Stimulated activated CD8-positive, alpha-beta memory T cell treated with anti-CD3 and anti-CD28 coated beads, Interleukin-2, amount 100 ng/mL, for 48 hours (primary cell): Measurements from ENCODE around the gene SLMAP.
A peak's percentile ranks its signal among the peaks of the same experiment; 100 is the strongest.

ENCODE experiments used
- DNase-seq, 2 donors: peaks; one replicate each; pipeline ENCODE4 v3.0.0-alpha.2; 2020; ENCODE audit warnings: low read depth in 2 of 2

SLMAP gene

DNA sequence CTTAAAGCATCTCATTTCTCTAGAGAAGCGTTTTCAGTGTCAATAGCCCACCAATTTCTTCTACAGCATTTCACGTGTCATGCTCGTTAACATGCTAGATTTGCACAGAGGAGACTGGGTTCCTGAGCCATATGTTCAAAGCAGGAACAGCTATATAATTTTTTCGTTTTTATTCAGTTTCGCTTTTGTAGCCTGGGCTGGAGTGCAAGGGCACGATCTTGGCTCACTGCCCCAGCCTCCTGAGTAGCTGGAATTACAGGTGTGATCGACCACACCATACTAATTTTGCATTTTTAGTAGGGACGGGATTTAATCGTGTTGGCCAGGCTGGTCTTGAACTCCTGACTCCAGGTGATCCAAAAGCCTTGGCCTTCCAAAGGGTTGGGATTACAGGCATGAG, 6.6 kb upstream of the SLMAP start:
- DNase-seq = no peak

DNA sequence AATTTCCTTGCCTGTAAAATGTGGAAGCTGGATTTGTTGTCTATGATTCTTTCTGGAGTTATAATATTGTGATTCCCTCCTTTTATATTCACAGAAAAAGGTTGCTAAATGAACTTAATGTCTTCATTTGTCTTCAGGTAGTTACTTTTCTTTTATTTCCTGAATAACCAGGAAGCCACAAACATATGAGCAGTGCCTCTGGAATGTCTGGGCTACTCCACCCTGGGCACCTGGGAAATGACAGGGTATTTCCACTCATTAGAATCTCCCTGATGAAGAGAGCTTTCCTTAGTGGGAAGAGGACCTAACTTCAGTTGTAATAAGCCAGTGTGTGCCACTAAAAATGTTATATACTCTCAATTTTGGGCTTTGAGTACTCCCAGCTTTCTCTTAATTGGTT, 3.8 kb upstream of the SLMAP start:
- DNase-seq = no peak

DNA sequence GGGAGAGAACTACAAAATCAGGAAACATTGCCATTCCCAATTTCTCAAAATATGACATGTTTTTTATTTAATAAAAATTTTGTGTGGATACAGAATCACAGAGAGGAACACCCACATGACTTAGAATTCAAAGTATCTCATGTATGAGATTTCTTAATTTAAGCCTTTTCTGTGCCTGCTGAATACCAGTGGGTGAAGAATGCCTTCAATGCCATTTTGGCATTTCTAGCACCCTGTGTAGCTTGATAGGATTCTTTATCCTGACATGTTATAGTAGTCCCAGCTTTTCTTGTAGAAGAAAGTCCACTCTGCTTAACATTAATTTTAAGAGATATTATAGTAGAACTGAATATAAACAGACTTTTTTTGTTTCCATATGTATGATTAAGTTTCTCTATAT, 3.1 kb upstream of the SLMAP start:
- DNase-seq = no peak

DNA sequence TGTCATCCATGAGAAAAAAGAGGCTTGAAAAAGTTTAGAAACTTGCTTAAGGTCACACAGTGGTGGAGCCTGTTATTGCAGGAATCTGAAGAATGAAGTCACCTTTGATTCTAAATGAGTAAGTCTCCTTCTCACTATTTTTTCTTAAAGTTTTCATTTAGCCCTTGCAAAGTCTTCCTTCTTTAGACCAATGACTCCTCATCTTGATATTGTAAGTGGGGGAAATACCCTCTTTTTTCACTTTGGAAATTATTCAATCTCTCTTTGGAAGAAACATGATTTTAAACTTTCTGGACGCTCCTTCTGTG, 787 bp upstream of the SLMAP start:
- no peak for DNase-seq

DNA sequence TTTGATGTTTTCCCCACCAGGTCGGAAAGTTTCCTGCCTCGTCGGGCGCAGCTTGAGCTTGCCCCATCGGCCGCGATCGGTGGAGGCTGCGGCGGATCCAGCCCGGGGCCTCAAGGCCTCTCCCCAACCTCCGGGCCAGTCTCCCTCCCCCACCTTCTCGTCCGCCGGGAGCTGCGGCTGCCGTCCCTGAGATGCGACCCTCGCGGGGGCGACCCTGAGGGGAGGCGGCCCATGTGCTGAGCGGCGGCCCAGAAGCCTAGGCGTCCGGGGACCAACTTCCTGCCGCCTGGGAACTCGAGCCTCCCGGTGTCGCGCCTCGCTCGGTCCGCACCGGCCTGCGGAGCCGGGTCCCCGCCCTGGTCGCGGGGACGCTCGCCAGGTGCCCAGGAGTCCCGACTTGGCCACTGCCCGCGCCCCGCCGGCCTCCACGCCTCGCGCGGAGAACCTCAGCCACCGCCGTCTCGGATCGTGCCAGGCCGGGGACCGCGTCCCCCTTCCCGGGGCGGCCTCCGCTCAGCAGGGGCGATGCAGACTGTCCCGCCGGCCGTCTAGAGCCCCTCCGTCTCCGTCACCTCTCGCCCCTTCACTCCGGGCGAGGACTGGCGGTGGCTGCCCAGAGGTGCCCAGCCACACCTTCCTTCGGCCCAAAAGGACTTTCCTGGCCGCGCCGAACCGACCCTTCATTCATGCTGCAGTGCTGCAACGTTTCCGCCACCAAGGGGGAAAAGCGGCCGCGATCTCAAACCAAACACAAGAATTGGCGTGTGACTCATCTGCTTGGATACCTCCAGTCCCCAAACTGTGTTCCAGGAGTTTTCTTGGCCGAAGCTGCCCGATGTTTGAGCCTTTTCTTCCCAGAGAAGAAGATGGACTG, 656 bp downstream of the SLMAP start:
- peak; percentile 16 to 27 for DNase-seq

DNA sequence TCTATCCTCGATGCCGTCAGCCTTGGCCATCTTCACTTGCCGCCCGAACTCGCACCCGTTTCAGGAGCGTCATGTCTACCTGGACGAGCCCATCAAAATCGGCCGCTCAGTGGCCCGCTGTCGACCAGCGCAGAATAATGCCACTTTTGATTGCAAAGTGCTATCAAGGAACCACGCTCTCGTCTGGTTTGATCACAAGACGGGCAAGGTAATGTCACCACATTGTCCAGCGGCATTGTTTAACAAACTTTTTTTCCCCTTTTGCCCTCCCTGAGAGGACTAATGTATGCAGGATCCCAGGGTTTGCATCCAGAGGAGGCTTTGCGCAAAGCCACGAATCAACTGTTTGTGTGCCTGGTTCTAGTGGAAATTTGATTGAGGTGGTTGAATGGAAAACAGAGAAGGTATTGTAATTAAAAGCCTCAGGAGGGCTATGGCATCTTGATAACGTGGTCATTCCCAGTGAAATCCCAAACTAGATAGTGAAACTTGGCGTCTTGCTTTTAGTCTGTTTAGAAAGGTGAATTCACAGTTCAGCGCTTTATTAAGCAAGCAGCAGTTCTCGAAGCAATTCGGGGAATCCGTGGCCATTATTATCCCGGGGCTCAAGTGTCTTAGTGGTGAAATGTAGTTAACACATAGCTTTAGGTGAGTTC, 1.7 kb downstream of the SLMAP start:
- no peak for DNase-seq

DNA sequence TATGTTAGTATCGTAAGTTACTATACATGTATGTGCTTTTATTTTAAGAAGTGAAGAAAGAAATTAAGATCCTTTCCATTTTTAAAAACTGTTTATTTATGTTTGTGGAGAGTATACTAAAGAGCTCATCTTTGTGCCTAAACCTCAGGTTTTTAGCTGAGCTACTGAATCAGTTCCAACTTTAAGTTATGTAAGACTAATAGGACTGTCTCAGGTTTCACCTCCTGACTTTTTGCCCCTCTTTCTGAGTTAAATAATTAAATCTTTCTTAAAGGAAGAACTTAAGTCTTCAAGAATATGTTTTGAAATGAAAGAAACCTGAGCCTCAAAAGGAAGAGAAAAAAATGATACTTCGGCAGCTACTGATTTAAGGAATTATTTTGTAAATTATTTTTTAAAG, 2.6 kb downstream of the SLMAP start:
- DNase-seq = no peak

DNA sequence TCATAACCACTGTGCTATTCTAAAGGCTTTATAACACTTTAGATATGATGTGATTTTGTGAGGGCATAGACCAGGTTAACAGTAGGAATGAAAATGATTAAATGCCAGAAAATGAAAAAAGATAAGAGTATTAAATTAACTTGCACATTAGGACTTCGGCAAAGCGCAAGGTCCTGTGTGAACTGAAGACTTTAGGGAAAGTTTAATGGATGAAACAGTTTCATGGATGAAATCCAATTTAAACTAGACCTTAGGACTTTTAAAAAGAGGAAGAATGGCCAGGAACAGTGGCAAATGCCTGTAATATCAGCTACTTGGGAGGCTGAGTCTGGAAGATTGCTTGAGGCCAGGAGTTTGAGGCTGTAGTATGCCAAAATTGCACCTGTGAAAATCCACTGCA, 8.7 kb downstream of the SLMAP start:
- no peak for DNase-seq

DNA sequence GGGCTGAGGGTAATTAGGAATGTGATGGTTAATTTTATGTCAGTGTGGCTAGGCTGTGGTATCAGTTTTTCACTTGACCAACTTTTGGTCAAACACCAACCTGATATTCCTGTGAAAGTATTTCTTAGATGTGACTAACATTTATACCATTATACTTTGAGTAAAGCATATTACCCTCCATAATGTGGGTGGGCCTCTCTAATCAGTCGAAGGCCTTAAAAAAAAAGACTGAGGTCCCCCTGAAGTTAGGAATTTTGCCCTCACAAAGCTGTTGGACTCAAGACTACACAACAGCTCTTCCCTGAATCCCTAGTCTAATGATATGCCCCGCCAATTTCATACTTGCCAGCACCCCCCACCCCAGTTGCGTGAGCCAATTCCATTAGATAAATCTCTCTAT, 12.5 kb downstream of the SLMAP start:
- no peak for DNase-seq

DNA sequence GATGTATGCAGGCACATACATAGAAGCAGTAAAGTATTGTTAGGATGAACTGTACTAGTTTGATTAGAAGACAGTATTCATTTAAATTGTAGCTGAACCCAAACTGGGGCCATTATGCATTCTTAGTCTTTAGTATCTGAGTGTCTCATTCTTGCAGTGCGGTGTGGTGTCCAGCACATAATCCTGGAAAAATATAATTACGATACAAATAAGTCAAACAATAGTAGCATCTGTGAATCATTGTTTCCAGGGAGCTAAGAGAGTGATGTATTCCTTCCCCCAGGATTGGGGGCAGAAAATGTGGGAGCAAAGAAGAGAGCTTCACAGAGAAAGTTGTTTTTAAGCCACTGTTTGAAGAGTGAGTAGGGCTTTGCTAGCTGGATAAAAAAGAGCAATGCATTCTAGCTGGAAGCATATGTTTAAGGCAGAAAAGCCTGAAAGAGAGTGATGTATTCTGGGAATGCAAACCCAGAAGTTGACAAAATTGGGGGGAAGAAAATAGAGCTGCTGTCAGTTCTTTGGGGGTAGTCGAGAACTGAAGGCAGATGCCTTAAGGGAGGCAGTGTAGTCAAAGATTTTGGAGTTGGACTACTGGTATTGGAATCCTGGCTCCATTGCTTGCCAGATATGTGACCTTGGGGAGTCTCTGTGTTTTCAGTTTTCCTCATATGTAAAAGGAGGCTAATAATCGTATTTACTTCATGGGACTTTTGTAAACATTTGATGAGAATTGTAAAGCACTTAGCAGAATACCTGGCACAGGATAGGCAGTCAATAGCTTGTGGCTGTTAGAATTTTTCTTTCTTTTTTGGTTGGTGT, 14.1 kb downstream of the SLMAP start:
- no peak for DNase-seq

DNA sequence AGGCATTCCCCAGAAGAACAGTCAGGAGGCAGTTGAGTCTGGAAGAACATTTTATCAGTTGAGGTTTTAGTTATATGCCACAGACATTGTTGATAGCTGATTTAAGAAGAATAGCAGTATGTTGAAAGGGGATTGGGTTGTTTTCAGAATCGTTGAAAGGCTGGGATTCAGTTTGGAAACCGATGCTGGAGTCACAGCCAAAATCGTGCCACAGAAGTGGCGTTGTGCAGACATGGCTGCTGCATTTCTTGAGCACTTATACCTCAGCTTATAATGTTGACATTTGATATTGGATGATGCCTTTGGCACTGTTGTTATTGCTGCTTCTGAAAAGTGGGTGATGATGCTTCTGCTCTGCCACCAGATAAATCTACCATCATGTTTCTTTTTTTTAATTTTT, 16.1 kb downstream of the SLMAP start:
- no peak for DNase-seq

DNA sequence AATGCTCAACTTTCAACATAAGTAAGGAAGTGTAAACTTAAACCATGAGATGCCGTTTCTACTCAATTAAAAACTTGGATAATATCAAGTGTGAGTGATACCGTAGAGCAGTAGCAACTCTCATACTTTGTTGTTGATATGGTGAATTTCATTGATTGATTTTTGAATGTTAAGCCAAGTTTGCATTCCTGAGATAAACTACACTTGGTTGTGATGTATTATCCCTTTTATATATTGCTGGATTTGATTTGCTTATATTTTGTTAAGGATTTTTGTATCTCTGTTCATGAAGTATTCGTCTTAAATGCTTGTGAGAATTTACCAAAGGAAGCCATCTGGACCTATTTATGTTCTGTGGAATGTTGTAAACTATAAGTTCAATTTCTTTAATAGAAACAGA, 21.7 kb downstream of the SLMAP start:
- DNase-seq = no peak

DNA sequence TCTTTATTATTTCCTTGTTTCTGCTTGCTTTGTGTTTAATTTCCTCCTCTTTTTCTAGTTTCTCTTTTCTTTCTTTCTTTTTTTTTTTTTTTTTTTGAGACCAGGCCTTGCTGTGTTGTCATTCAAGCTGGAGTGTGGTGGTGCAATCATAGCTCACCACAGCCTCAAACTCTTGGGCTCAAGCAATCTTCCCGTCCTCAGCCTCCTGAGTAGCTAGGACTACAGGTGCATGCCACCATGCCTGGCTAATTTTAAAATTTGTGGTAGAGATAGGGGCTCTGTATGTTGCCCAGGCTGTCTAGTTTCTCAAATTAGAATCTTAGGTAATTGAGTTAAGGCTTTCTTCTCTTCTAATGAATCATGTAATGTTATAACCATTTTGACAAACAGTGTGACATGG, 22.4 kb downstream of the SLMAP start:
- no peak for DNase-seq

DNA sequence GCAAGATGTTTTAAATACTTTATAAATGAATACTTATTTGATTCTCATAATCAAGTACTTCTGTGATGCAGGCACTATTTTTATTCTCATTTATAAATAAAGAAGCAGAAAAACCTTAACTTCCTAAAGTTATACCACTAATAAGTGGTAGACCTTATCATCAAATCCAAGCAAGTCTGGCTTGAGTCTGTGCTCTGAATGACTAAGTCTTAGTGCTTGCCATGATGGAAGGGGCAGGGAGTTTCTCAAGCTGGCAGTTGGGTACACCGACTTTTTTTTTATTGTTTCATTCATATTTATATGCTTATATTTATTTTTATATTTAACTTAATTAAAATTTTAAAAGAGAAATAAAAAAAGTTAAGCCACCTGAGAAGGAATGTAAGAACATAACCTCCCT, 23.6 kb downstream of the SLMAP start:
- DNase-seq = no peak

DNA sequence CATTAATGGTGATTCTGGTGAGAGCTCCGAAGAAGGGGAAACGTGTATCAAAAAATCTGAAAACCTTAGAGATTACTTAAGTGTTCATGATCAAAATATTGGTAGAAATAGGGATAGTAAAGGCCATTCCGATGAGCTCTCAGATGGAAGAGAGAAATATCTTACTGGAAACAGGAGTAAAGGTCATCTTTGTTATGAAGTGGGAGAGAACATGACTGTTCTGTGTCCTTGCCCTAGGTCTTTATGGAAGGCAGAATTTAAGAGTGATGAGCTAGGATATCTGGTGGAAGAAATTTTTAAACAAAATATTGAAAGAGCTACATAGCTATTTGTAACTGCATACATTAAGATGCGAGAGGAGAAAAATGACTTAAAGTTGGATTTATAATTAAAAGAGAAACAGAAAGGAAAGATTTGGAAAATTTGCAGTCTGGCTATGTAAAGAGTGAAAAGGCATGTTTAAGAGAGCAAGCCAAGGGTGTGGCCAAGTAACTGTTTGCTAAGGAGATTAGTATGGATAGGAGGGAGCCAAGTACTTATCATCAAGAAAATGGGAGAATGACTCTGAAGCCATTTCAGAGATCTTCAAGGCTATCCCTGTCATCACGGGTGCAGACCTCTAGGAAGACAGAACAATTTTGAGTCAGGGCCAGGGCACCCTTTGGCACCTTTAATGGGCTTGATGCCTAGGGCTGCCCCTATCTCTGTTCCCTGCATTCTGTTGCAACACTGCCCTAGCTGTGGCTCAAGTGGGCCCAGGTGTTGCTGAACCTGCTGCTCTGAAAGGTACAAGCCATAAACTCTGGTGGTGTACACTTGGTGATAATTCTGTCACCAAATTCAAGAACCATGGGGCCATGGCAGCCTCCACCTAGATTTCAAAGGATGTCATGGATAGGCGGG, 27.3 kb downstream of the SLMAP start:
- no peak for DNase-seq

DNA sequence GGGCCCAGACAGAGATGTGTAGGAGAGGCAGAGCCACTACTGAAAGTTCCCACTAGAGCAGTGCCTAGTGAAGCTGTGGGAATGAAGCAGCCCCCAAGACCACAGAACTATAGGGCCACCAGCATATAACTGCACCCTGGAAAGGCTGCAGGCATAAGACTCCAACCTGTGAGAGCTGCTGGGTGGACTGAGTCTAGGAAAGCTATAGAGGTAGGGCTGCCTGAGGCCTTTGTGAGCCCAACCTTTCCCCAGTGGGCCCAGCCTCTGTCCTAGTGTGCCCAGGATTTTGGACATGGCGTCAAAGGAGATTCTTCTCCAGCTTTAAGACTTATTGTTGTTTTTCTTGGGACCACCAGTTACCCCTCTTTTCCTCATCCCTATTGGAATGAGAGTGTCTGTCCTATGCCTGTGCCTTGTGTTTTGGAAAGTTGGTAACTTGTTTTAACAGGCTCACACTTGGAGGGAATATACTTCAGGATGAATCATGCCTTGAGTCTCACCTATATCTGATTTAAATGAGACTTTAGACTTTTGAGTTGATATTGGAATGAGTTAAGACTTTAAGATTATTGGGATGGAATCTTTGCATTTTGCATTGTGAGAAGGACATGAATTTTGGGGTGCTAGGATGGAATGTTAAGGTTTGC, 28.1 kb downstream of the SLMAP start:
- no peak for DNase-seq

DNA sequence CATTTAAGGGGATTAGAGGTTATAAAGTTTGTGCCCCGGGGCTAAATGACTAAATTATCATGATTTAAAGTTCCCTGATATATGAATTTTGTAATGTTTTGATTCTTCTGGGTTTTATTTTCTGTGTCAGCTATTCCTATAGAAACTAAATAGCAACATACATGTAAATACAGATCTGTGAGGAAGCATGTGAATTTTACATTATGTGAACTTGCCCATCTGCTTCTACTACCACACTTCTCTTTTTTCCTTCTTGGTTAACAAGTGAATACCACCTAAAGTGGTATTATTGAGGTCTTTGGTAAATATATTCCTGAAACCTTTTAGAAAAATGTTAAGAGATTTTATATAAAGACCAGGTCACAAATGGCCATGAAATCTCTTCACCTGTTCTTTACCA, 29.3 kb downstream of the SLMAP start:
- no peak for DNase-seq

DNA sequence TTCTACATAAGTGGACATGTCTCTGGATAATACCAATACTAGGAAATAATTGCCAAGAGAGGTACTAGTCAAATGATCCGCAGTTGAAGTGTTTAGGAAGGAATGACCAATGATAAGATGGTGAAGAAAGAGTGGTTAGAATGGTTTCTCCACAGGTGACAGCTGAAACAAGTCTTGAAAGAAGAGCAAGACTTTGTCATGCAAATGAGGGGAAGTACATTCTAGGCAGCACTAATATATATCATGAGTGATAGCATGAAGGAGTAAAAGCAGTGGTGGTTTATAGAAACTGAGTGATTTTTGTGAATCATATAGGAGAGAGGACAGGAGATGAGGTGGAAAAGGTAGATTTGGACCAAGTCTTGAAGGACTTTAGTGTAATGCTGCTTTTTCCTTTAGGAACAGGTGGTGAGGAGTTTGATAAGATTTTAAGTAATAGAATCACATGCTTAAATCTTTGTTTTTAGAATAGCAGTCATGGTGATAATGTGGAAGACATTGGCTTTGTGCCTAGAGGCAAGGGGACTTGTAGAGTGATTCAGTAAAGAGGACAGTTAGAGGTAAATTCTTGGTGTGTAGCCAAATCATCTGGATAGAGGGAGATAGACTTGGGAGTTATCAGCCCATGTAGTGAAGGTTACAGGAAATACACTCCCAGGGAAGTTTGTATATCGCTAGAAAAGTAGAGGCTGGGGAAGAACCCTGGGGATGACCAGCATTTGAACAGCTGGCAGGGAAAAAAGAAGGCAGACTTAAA, 31.9 kb downstream of the SLMAP start:
- DNase-seq = no peak

DNA sequence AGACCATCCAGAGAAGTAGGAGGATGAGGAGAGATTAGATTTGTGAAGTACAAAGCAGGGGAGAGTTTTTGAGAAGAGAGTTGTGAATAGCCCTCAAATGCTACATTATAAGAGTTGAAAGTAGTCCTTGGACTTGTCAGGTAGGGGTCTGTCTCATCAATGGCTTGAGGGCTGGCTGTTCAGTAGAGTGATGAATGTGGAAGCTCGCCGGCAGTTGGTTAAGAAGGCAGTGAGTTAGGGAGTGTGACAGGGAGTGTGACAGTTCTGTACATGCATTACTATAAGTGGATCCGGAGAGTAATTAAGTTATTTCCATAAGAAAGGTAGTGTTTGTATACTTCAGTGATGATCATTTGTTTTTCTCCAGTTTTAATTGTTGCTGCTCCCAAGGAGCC, 32.5 kb downstream of the SLMAP start:
- DNase-seq = no peak

DNA sequence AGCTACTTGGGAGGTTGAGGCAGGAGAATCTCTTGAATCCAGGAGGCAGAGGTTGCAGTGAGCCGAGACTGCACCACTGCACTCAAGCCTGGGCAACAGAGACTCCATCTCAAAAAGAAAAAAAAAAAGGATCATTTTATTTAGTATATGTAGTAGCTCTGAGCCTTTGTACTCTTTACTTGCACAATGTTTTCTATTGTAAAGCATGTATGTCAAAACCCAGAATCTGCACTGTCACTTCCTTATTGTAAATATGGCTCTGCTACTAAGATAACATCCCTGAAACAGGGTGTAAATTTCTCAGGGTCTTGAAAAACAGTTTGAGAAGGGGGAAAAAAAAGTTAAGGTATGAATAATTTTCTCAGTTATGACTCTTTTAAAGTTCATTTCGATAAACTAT, 35.1 kb downstream of the SLMAP start:
- no peak for DNase-seq

DNA sequence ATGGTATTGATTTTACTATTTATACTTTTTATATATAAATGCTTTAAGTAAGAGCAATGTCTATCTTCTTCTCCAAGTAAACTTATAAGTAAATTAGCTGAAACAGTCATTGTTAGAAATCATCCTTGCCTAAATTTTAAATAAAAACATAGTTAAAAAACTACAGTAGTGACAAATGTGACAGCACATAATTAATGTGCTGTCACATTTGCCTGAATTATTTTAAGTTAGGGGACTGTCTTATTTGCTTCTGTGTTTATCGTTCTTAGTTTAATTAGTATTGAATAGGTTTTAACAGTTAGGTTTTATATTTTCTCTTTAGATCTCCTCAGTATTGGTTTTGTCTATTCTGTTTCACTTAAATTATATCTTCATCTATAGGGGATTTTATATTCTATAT, 36.1 kb downstream of the SLMAP start:
- DNase-seq = no peak
